Mononuclear cell (primary cell): ENCODE measurements around the gene UBE2G1. TPM values are rescaled to one million over a fixed set of nuclear protein-coding genes. Genes with fewer than 3 reads are reported as not detected.

ENCODE experiments used
- H3K27me3 ChIP-seq: 2 replicates; pipeline ENCODE4 v1.6.0; 2011; ENCODE audit warnings: low read length, control low read depth; ENCODE audit not compliant: insufficient read depth
- H3K4me1 ChIP-seq: 2 replicates; pipeline ENCODE4 v1.5.1; 2011; ENCODE audit warnings: mild to moderate bottlenecking, low read length, control low read depth; ENCODE audit not compliant: insufficient read depth
- H3K4me3 ChIP-seq: 2 replicates; pipeline ENCODE4 v1.5.1; 2011; ENCODE audit warnings: mild to moderate bottlenecking, low read length, moderate library complexity
- H3K9me3 ChIP-seq: 2 replicates; pipeline ENCODE4 v1.5.1; 2011; ENCODE audit warnings: low read depth, mild to moderate bottlenecking, control low read depth, low read length
- total RNA-seq: library from RNA; depleted of rRNA; stranded (reverse); fragments of >200 nt; gene quantifications from one replicate; pipeline ENCODE4 v1.2.3, GENCODE V29; 2012

UBE2G1 gene
- total RNA-seq, 1 donor: 76.4 TPM

GRCh38 chr17:4332296-4332970 lies 34.0 kb downstream of the UBE2G1 start:
- H3K9me3 ChIP-seq: no peaks in the 10 kb centered on the region
- peaks cover 16% of the 10 kb centered on the region for H3K4me1 ChIP-seq
- no peak overlapping the region for H3K4me3 ChIP-seq
- no peaks in the 10 kb centered on the region for H3K27me3 ChIP-seq

GRCh38 chr17:4331614-4332013 lies 34.9 kb downstream of the UBE2G1 start:
- Histone ChIP-seq H3K4me1 (peaks cover 16% of the 10 kb centered on the region), H3K4me3 (no peak overlapping the region)

GRCh38 chr17:4329838-4330237 lies 36.6 kb downstream of the UBE2G1 start:
- H3K27me3 ChIP-seq: no peaks in the 10 kb centered on the region
- no peak overlapping the region for H3K4me3 ChIP-seq
- H3K4me1 ChIP-seq: peaks cover 13% of the 10 kb centered on the region
- no peaks in the 10 kb centered on the region for H3K9me3 ChIP-seq

More at GRCh38 chr17:4331614-4332013, 34.9 kb downstream of the UBE2G1 start:
- no peaks in the 10 kb centered on the region for H3K9me3 ChIP-seq
- H3K27me3 ChIP-seq: no peaks in the 10 kb centered on the region

- Histone ChIP-seq H3K9me3 (no peaks in the 10 kb centered on the region), H3K27me3 (no peaks in the 10 kb centered on the region), H3K4me1 (peaks cover 4% of the 10 kb centered on the region), H3K4me3 (no peak overlapping the region)
These were observed 38.9 kb downstream of the UBE2G1 start for GRCh38 chr17:4327606-4328005.

- H3K27me3 ChIP-seq: no peaks in the 10 kb centered on the region
- no peaks in the 10 kb centered on the region for H3K9me3 ChIP-seq
- H3K4me3 ChIP-seq: no peak overlapping the region
- no peaks in the 10 kb centered on the region for H3K4me1 ChIP-seq
These were observed 39.9 kb downstream of the UBE2G1 start for GRCh38 chr17:4326608-4327007.

- Histone ChIP-seq H3K27me3 (no peaks in the 10 kb centered on the region), H3K9me3 (no peaks in the 10 kb centered on the region), H3K4me1 (no peaks in the 10 kb centered on the region), H3K4me3 (no peak overlapping the region)
These were observed 40.4 kb downstream of the UBE2G1 start for GRCh38 chr17:4326112-4326511.

GRCh38 chr17:4324463-4324862 lies 42.0 kb downstream of the UBE2G1 start:
- Histone ChIP-seq H3K4me3 (no peak overlapping the region), H3K9me3 (no peaks in the 10 kb centered on the region), H3K27me3 (no peaks in the 10 kb centered on the region), H3K4me1 (no peaks in the 10 kb centered on the region)

- H3K4me3 ChIP-seq: no peak overlapping the region
- no peaks in the 10 kb centered on the region for H3K27me3 ChIP-seq
- no peaks in the 10 kb centered on the region for H3K9me3 ChIP-seq
- no peaks in the 10 kb centered on the region for H3K4me1 ChIP-seq
These were observed 47.3 kb downstream of the UBE2G1 start for GRCh38 chr17:4319221-4319620.

- Histone ChIP-seq H3K4me1 (peaks cover 6% of the 10 kb centered on the region), H3K4me3 (no peak overlapping the region), H3K27me3 (no peaks in the 10 kb centered on the region), H3K9me3 (no peaks in the 10 kb centered on the region)
These were observed 47.9 kb downstream of the UBE2G1 start for GRCh38 chr17:4318596-4318995.

GRCh38 chr17:4318186-4318585 lies 48.3 kb downstream of the UBE2G1 start:
- H3K4me1 ChIP-seq: peaks cover 8% of the 10 kb centered on the region
- H3K9me3 ChIP-seq: no peaks in the 10 kb centered on the region
- no peaks in the 10 kb centered on the region for H3K27me3 ChIP-seq
- H3K4me3 ChIP-seq: no peak overlapping the region

GRCh38 chr17:4317610-4318009 lies 48.9 kb downstream of the UBE2G1 start:
- no peak overlapping the region for H3K4me3 ChIP-seq
- no peaks in the 10 kb centered on the region for H3K9me3 ChIP-seq
- no peaks in the 10 kb centered on the region for H3K27me3 ChIP-seq
- peaks cover 8% of the 10 kb centered on the region for H3K4me1 ChIP-seq

- Histone ChIP-seq H3K27me3 (no peaks in the 10 kb centered on the region), H3K4me3 (no peak overlapping the region), H3K4me1 (peaks cover 8% of the 10 kb centered on the region), H3K9me3 (no peaks in the 10 kb centered on the region)
These were observed 49.8 kb downstream of the UBE2G1 start for GRCh38 chr17:4316648-4317047.

GRCh38 chr17:4314618-4315017 lies 51.9 kb downstream of the UBE2G1 start:
- Histone ChIP-seq H3K9me3 (no peaks in the 10 kb centered on the region), H3K4me3 (no peak overlapping the region), H3K27me3 (no peaks in the 10 kb centered on the region), H3K4me1 (peaks cover 14% of the 10 kb centered on the region)

GRCh38 chr17:4314179-4314578 lies 52.3 kb downstream of the UBE2G1 start:
- no peak overlapping the region for H3K4me3 ChIP-seq
- H3K9me3 ChIP-seq: no peaks in the 10 kb centered on the region
- peaks cover 14% of the 10 kb centered on the region for H3K4me1 ChIP-seq
- H3K27me3 ChIP-seq: no peaks in the 10 kb centered on the region

GRCh38 chr17:4313221-4314114 lies 53.0 kb downstream of the UBE2G1 start:
- Histone ChIP-seq H3K4me3 (no peak overlapping the region), H3K27me3 (no peaks in the 10 kb centered on the region), H3K4me1 (peaks cover 22% of the 10 kb centered on the region), H3K9me3 (no peaks in the 10 kb centered on the region)
